ENCODE measurements around the gene MYH7B. TPM values are rescaled to one million over a fixed set of nuclear protein-coding genes. Genes with fewer than 3 reads are reported as not detected.

Gene MYH7B
- total RNA-seq, 1 donor from 2014 or later: 1.3 TPM

GRCh38 chr20:35004749-35005462, 49.2 kb downstream of the MYH7B start:
- H3K4me1 Mint-ChIP-seq: no peaks in the 10 kb centered on the region
- no peaks in the 10 kb centered on the region for H3K27me3 Mint-ChIP-seq (ENCODE audit: low read depth)
- no peak for TF ChIP-seq CTCF (IDR thresholded peaks at IDR 0.05; ENCODE audit: unreplicated experiment)
- H3K4me3 Mint-ChIP-seq: no peak overlapping the region
- DNase-seq (ENCODE audit: low spot score in 2 of 2, unreplicated experiment in 2 of 2): no peak
- H3K27ac Mint-ChIP-seq: no peak overlapping the region
- no peaks in the 10 kb centered on the region for H3K9me3 Mint-ChIP-seq
- peaks cover 36% of the 10 kb centered on the region for H3K36me3 Mint-ChIP-seq

Small RNAs within 50 kb of the gene (microRNA-seq; reads per million reads assigned to microRNA genes)
- not detected for gene MIR499A
- not detected for gene MIR499B

Other genes with a start within 250 kb of the MYH7B start
- 42.5 to 46.7 TPM (median 42.6 TPM) in 3 replicates for gene NCOA6, start 130.2 kb upstream of the MYH7B start, total RNA-seq
- 33.7 to 38.4 TPM (median 35.9 TPM) in 3 replicates for gene GGT7, start 83.0 kb upstream of the MYH7B start, total RNA-seq
- 29.9 to 35.0 TPM (median 32.2 TPM) in 3 replicates for gene ACSS2, start 79.3 kb upstream of the MYH7B start, total RNA-seq
- gene GSS, start 62 bp upstream of the MYH7B start, total RNA-seq: 51.1 to 54.8 TPM (median 51.9 TPM) in 3 replicates
- 93.8 to 96.2 TPM (median 95.6 TPM) in 3 replicates for gene TRPC4AP, start 136.9 kb downstream of the MYH7B start, total RNA-seq
- gene EDEM2, start 191.5 kb downstream of the MYH7B start, total RNA-seq: 15.1 to 17.3 TPM (median 16.5 TPM) in 3 replicates
- gene PROCR, start 216.2 kb downstream of the MYH7B start, total RNA-seq: 4.0 to 4.7 TPM (median 4.4 TPM) in 3 replicates